ENCODE measurements around the gene MYO3B. TPM values are rescaled to one million over a fixed set of nuclear protein-coding genes. Genes with fewer than 3 reads are reported as not detected.

MYO3B gene
- total RNA-seq, 2 donors from 2014 or later = 5.2 to 10.9 TPM

DNA sequence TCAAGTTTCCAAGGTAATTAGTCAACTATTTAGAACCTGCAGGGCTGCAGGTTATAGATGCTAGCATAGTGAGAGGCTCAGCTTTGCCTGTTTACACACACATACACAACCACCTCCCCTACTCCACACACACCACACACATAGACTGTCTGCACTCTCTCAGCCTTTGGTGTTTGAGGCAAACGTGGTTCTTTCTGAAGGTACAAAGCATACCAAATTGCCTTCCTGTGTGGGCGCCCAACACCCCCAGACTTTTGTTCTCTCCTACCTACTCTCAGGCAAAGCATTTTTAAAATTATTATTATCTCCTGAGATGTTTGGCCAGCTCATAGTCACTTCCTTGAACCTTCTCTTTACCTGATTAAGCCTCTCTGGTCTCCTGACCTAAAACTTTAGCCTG lies 44.9 kb downstream of the MYO3B start:
- Histone ChIP-seq H3K27ac (ENCODE audit: low read depth, low read length) (no peak overlapping the region), H3K9me3 (ENCODE audit: control insufficient read depth, low read length) (no peaks in the 10 kb centered on the region), H3K4me3 (ENCODE audit: low read length) (no peak overlapping the region), H3K27me3 (ENCODE audit: control insufficient read depth, insufficient read depth, low read length, poor library complexity, severe bottlenecking) (no peaks in the 10 kb centered on the region), H3K4me1 (ENCODE audit: control insufficient read depth, insufficient read depth, low read length) (peaks cover 5% of the 10 kb centered on the region), H3K36me3 (ENCODE audit: control insufficient read depth, insufficient read depth, low read length) (no peaks in the 10 kb centered on the region), H3K9ac (ENCODE audit: extremely low read depth, low read length, poor library complexity, severe bottlenecking) (no peak overlapping the region)
- 67 to 82% methylated on average over 1 to 2 of the region's 2 CpGs for WGBS, 2 experiments (ENCODE audit: insufficient coverage in 1 of 2, insufficient read length in 1 of 2)
- H3K27ac Mint-ChIP-seq = no peak overlapping the region
- DNase-seq = no peak
- H3K36me3 Mint-ChIP-seq (ENCODE audit: low read depth) = no peaks in the 10 kb centered on the region
- peaks cover 28% of the 10 kb centered on the region for H3K4me1 Mint-ChIP-seq
- H3K27me3 Mint-ChIP-seq (ENCODE audit: insufficient read depth) = peaks cover 4% of the 10 kb centered on the region
- H3K9me3 Mint-ChIP-seq = no peaks in the 10 kb centered on the region
- H3K4me3 Mint-ChIP-seq = no peak overlapping the region
- TF ChIP-seq, protein P1, sequence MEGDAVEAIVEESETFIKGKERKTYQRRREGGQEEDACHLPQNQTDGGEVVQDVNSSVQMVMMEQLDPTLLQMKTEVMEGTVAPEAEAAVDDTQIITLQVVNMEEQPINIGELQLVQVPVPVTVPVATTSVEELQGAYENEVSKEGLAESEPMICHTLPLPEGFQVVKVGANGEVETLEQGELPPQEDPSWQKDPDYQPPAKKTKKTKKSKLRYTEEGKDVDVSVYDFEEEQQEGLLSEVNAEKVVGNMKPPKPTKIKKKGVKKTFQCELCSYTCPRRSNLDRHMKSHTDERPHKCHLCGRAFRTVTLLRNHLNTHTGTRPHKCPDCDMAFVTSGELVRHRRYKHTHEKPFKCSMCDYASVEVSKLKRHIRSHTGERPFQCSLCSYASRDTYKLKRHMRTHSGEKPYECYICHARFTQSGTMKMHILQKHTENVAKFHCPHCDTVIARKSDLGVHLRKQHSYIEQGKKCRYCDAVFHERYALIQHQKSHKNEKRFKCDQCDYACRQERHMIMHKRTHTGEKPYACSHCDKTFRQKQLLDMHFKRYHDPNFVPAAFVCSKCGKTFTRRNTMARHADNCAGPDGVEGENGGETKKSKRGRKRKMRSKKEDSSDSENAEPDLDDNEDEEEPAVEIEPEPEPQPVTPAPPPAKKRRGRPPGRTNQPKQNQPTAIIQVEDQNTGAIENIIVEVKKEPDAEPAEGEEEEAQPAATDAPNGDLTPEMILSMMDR (conservative IDR thresholded peaks at IDR 0.05) = no peak

DNA sequence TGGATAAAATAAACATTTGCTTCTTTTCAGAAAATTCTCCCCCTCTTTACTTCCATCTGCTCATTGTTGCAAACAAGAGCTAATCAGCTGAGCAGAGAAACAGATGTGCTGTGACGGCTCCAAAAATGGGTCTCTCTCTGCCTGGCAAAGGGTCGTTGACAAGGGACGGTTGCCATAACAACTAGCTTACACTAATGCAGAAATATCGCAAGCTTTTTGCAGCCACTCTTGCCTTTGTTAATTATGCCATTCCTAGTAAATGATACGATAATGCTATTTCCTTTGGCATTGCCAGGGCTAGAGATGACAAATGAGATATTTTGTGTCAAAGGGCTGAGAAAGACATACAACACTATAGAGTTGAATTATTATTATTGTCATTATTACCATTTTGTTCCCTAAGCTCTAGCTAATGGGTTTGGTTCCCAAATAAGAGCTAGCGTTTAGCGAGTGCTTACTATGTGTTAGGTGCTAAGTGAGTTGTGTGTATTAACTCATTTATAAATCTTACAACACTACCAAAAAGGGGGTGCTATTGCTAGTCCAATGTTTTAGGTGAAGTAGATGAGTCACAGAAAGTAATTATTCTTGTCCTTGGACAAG lies 46.8 kb downstream of the MYO3B start:
- peaks cover 4% of the 10 kb centered on the region for H3K27me3 Mint-ChIP-seq (ENCODE audit: insufficient read depth)
- Histone ChIP-seq H3K27me3 (ENCODE audit: control insufficient read depth, insufficient read depth, low read length, poor library complexity, severe bottlenecking) (no peaks in the 10 kb centered on the region), H3K27ac (ENCODE audit: low read depth, low read length) (no peak overlapping the region), H3K36me3 (ENCODE audit: control insufficient read depth, insufficient read depth, low read length) (no peaks in the 10 kb centered on the region), H3K4me3 (ENCODE audit: low read length) (no peak overlapping the region), H3K4me1 (ENCODE audit: control insufficient read depth, insufficient read depth, low read length) (peaks cover 5% of the 10 kb centered on the region), H3K9me3 (ENCODE audit: control insufficient read depth, low read length) (no peaks in the 10 kb centered on the region), H3K9ac (ENCODE audit: extremely low read depth, low read length, poor library complexity, severe bottlenecking) (no peak overlapping the region)
- no peaks in the 10 kb centered on the region for H3K36me3 Mint-ChIP-seq (ENCODE audit: low read depth)
- H3K9me3 Mint-ChIP-seq = no peaks in the 10 kb centered on the region
- H3K27ac Mint-ChIP-seq = no peak overlapping the region
- no peak overlapping the region for H3K4me3 Mint-ChIP-seq
- WGBS, 2 experiments (ENCODE audit: insufficient coverage in 1 of 2, insufficient read length in 1 of 2) = 85 to 94% methylated on average over 3 to 5 of the region's 7 CpGs
- no peak for DNase-seq
- H3K4me1 Mint-ChIP-seq = peaks cover 30% of the 10 kb centered on the region
- TF ChIP-seq, protein P1 (conservative IDR thresholded peaks at IDR 0.05) = no peak

DNA sequence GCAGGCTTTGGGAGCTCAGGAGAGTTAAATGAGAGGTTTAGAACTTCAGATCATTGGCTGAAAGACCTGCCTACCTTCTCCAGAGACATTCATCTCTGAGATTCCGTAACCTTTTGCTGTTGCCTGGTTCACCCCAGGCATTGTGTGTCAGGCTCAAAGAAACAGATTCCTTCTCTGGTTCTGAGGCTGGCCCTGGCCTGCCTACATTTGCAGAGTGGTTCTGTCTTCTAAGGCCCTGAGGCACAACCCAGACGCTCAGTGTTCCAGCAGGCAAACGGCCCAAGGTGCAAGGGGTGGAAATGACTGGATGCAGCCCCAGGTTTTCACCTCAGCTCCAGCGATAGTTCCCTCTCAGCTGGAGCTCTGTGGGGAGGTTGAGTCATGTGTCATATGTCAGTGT lies 48.3 kb downstream of the MYO3B start:
- WGBS, 2 experiments (ENCODE audit: insufficient coverage in 1 of 2, insufficient read length in 1 of 2) = 93 to 100% methylated on average over 2 to 4 of the region's 4 CpGs
- no peak for DNase-seq
- Histone ChIP-seq H3K9me3 (ENCODE audit: control insufficient read depth, low read length) (no peaks in the 10 kb centered on the region), H3K27me3 (ENCODE audit: control insufficient read depth, insufficient read depth, low read length, poor library complexity, severe bottlenecking) (no peaks in the 10 kb centered on the region), H3K36me3 (ENCODE audit: control insufficient read depth, insufficient read depth, low read length) (no peaks in the 10 kb centered on the region), H3K4me1 (ENCODE audit: control insufficient read depth, insufficient read depth, low read length) (peaks cover 5% of the 10 kb centered on the region), H3K9ac (ENCODE audit: extremely low read depth, low read length, poor library complexity, severe bottlenecking) (no peak overlapping the region), H3K4me3 (ENCODE audit: low read length) (no peak overlapping the region), H3K27ac (ENCODE audit: low read depth, low read length) (no peak overlapping the region)
- Mint-ChIP-seq H3K4me3 (no peak overlapping the region), H3K9me3 (no peaks in the 10 kb centered on the region), H3K27me3 (ENCODE audit: insufficient read depth) (peaks cover 4% of the 10 kb centered on the region), H3K27ac (no peak overlapping the region), H3K4me1 (peaks cover 32% of the 10 kb centered on the region), H3K36me3 (ENCODE audit: low read depth) (no peaks in the 10 kb centered on the region)
- TF ChIP-seq, protein P1 (conservative IDR thresholded peaks at IDR 0.05) = no peak
